ENCODE data around the gene VPS37B. TPM values are rescaled to one million over a fixed set of nuclear protein-coding genes. Genes with fewer than 3 reads are reported as not detected.

VPS37B gene
- total and polyA plus RNA-seq, 2 of the 8 experiments (the other 6 are each of a cell fraction or from before 2014, with no cell fraction given) = 11.9 to 15.7 TPM

GRCh38 chr12:122855071-122855829, 40.7 kb downstream of the VPS37B start:
- no peaks in the 10 kb centered on the region for H3K9me3 ChIP-seq (ENCODE audit: insufficient read depth in 2 of 2, low read depth in 1 of 2, low read length in 1 of 2)
- H4K91ac ChIP-seq (replicated peaks; ENCODE audit: insufficient read length, low read length) = no peak overlapping the region
- FAIRE-seq = no peak
- peaks cover 6 to 13% of the 10 kb centered on the region in 2 experiments for H4K20me1 ChIP-seq (replicated peaks in 1 of 2; ENCODE audit: control insufficient read depth in 1 of 2, insufficient read depth in 2 of 2, low read length in 2 of 2)
- H2AK5ac ChIP-seq (ENCODE audit: low read depth, low read length) = no peak overlapping the region
- H3K27me3 ChIP-seq (replicated peaks in 1 of 4; ENCODE audit: control insufficient read depth in 3 of 4, extremely low read depth in 1 of 4, insufficient read depth in 3 of 4, low read length in 3 of 4) = no peaks in the 10 kb centered on the region
- no peak overlapping the region for H2BK15ac ChIP-seq (ENCODE audit: low read length)
- H2BK12ac ChIP-seq (ENCODE audit: low read depth, low read length) = no peak overlapping the region
- WGBS, 2 experiments (ENCODE audit: extremely low coverage in 1 of 2, insufficient coverage in 1 of 2, insufficient read length in 1 of 2, insufficient replicate concordance in 2 of 2, low coverage in 1 of 2, low lambda C conversion rate in 2 of 2, missing lambda C conversion rate in 1 of 2) = 94% methylated on average over 21 of the region's 24 CpGs; no CpG with 5 or more reads in 1 of the 2 experiments
- no peaks in the 10 kb centered on the region for H3K79me2 ChIP-seq (ENCODE audit: control insufficient read depth in 1 of 2, insufficient read depth in 2 of 2, low read length in 2 of 2)
- H3K14ac ChIP-seq (ENCODE audit: insufficient read length) = no peak overlapping the region
- ChIA-PET CTCF (ENCODE audit: partially characterized antibody) (interaction anchor here (1.0 to 20.1 kb wide), 6 partner anchors 9 to 123 kb away, joined by 3 to 473 read pairs (median 8); no protein-coding TSS in a partner anchor), POLR2A (ENCODE audit: partially characterized antibody) (interaction anchor here (0.8 kb wide), 1 partner anchor 628 kb away, joined by 3 read pairs; no protein-coding TSS in a partner anchor)
- H2AFZ ChIP-seq (ENCODE audit: low read length) = no peak overlapping the region
- H4K8ac ChIP-seq (ENCODE audit: extremely low read depth, insufficient read depth, low read length) = no peak overlapping the region
- H3K4me2 ChIP-seq (ENCODE audit: insufficient read depth in 1 of 2, low read depth in 2 of 2, low read length in 2 of 2) = no peak overlapping the region
- H3K4me1 ChIP-seq (replicated peaks in 1 of 4; ENCODE audit: control insufficient read depth in 3 of 4, insufficient read depth in 4 of 4, low read length in 3 of 4) = 0 out of 7 replicates have a peak, but pooled peaks cover 0 to 2% (median 0%) of the 10 kb centered on the region in 4 experiments
- H3K23ac ChIP-seq (ENCODE audit: insufficient read length) = no peak overlapping the region
- H3K79me1 ChIP-seq (ENCODE audit: low read depth, low read length) = no peaks in the 10 kb centered on the region
- H3K18ac ChIP-seq (ENCODE audit: extremely low read depth, low read length) = no peak overlapping the region
- no peak overlapping the region for H3K27ac ChIP-seq (ENCODE audit: low read depth, low read length)
- H2BK5ac ChIP-seq (ENCODE audit: low read depth, low read length) = no peak overlapping the region
- H4K5ac ChIP-seq (ENCODE audit: insufficient read length, low read depth, low read length) = no peak overlapping the region
- H2BK120ac ChIP-seq (replicated peaks; ENCODE audit: low read depth, low read length) = no peak overlapping the region
- no peak overlapping the region; a peak in 1 of 7 replicates for H3K9ac ChIP-seq (replicated peaks in 1 of 4; ENCODE audit: extremely low read depth in 1 of 4, low read depth in 3 of 4, low read length in 3 of 4)
- H3K56ac ChIP-seq (replicated peaks; ENCODE audit: insufficient read length, low read depth, low read length) = no peak overlapping the region
- no peak overlapping the region for H3K4me3 ChIP-seq (ENCODE audit: extremely low read depth in 1 of 4, insufficient read depth in 2 of 4, low read depth in 3 of 4, low read length in 4 of 4)
- H3K4ac ChIP-seq (replicated peaks; ENCODE audit: insufficient read length, low read depth, low read length) = no peak overlapping the region
- no peak for DNase-seq (ENCODE audit: low read depth in 1 of 2, low spot score in 2 of 2)
- peaks cover 0 to 3% (median 0%) of the 10 kb centered on the region in 4 experiments; a peak in 2 of 8 replicates for H3K36me3 ChIP-seq (ENCODE audit: control insufficient read depth in 2 of 4, insufficient read depth in 4 of 4, low read length in 3 of 4)
- no peak overlapping the region for H2BK20ac ChIP-seq (ENCODE audit: low read length)
- H3K23me2 ChIP-seq (ENCODE audit: low read depth, low read length) = no peaks in the 10 kb centered on the region
- TF ChIP-seq KDM5A (IDR thresholded peaks at IDR 0.05; ENCODE audit: low read length) (no peak), GABPA (IDR thresholded peaks at IDR 0.05; ENCODE audit: borderline replicate concordance, insufficient read depth, low read length) (no peak), PHF8 (conservative IDR thresholded peaks at IDR 0.05; ENCODE audit: low read depth, low read length) (no peak), RAD21 (IDR thresholded peaks at IDR 0.05 in 1 of 2, conservative IDR thresholded peaks at IDR 0.05 in 1 of 2; ENCODE audit: low read depth in 2 of 2, low read length in 2 of 2) (no peak), POLR2AphosphoS5 (IDR thresholded peaks at IDR 0.05; ENCODE audit: low read depth, low read length) (no peak), CTCF (IDR thresholded peaks at IDR 0.05; ENCODE audit: control extremely low read depth in 1 of 3, insufficient read depth in 1 of 3, low read depth in 1 of 3, low read length in 3 of 3) (no peak), SAP30 (IDR thresholded peaks at IDR 0.05; ENCODE audit: insufficient read depth, insufficient replicate concordance, low read length) (no peak), ATF3 (IDR thresholded peaks at IDR 0.05; ENCODE audit: insufficient read depth, low read depth, low read length) (no peak)

All from H1 (cell line).